Measurements from ENCODE around the gene CDKN1C. TPM values are rescaled to one million over a fixed set of nuclear protein-coding genes. Genes with fewer than 3 reads are reported as not detected.

The CDKN1C gene
- total and polyA plus RNA-seq, 2 experiments from 2014 or later, result 470 to 526 TPM

DNA sequence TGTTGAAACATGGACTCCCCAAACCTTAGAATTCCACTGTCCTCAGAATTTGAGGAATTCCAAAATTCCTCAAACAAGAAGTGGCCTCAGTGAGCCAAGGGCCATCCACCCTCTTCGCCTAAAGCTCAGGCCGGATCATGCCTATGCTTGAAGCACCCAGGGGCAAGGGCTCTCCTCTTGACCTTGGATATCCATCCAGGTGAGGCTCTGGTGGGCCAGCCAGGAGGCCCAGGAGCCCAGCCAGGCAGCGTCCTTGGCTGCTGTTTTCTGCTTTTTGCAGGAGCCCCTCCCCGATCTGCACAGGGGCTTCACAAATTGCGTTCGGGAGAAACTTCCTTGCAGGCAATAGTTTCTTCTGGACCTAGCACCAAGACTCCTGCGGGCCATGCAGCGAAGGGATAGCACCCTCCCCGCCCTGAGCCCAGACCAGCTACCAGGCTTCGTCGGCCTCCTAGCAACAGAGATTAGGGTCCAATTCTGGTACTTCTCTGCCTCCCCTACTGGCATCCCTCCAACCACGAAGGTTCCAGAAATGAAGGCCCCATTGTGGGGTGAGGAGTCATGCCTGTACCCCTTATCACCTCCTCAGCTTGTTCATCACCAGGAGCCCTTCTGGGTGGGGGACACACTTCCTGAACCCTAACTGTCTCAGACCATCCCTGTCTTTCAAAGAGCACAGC is 41.7 kb upstream of the CDKN1C start:
- no peaks in the 10 kb centered on the region for H4K20me1 ChIP-seq (ENCODE audit: insufficient read depth, poor library complexity, severe bottlenecking)
- DNase-seq (ENCODE audit: low spot score), result no peak
- H3K4me1 ChIP-seq (ENCODE audit: insufficient read depth), result peaks cover 16% of the 10 kb centered on the region
- no peak overlapping the region for H3K4me2 ChIP-seq
- H3K27ac ChIP-seq, result no peak overlapping the region
- no peak overlapping the region for H3K4me3 ChIP-seq
- no peaks in the 10 kb centered on the region for H3K9me2 ChIP-seq (replicated peaks; ENCODE audit: insufficient read depth)
- TF ChIP-seq EZH2 (IDR thresholded peaks at IDR 0.05; ENCODE audit: borderline replicate concordance) (no peak), EZH2phosphoT487 (IDR thresholded peaks at IDR 0.05; ENCODE audit: low read depth, severe bottlenecking, unreplicated experiment) (no peak)
- TF ChIP-seq, protein P1, sequence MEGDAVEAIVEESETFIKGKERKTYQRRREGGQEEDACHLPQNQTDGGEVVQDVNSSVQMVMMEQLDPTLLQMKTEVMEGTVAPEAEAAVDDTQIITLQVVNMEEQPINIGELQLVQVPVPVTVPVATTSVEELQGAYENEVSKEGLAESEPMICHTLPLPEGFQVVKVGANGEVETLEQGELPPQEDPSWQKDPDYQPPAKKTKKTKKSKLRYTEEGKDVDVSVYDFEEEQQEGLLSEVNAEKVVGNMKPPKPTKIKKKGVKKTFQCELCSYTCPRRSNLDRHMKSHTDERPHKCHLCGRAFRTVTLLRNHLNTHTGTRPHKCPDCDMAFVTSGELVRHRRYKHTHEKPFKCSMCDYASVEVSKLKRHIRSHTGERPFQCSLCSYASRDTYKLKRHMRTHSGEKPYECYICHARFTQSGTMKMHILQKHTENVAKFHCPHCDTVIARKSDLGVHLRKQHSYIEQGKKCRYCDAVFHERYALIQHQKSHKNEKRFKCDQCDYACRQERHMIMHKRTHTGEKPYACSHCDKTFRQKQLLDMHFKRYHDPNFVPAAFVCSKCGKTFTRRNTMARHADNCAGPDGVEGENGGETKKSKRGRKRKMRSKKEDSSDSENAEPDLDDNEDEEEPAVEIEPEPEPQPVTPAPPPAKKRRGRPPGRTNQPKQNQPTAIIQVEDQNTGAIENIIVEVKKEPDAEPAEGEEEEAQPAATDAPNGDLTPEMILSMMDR (IDR thresholded peaks at IDR 0.05; ENCODE audit: poor library complexity), result no peak
- no peaks in the 10 kb centered on the region for H3K9me3 ChIP-seq (ENCODE audit: low read depth)
- no peaks in the 10 kb centered on the region for H3K36me3 ChIP-seq (replicated peaks; ENCODE audit: insufficient read depth, low read depth)
- no peak overlapping the region for H2AFZ ChIP-seq
- peaks cover 26% of the 10 kb centered on the region for H3K27me3 ChIP-seq
- H3K79me2 ChIP-seq, result no peaks in the 10 kb centered on the region
- 96% methylated on average over 12 of the region's 12 CpGs for WGBS (ENCODE audit: low lambda C conversion rate, missing lambda C conversion rate)

- H3K4me2 ChIP-seq, result no peak overlapping the region
These were observed 41.1 kb upstream of the CDKN1C start for GRCh38 chr11:2926611-2927051.

DNA sequence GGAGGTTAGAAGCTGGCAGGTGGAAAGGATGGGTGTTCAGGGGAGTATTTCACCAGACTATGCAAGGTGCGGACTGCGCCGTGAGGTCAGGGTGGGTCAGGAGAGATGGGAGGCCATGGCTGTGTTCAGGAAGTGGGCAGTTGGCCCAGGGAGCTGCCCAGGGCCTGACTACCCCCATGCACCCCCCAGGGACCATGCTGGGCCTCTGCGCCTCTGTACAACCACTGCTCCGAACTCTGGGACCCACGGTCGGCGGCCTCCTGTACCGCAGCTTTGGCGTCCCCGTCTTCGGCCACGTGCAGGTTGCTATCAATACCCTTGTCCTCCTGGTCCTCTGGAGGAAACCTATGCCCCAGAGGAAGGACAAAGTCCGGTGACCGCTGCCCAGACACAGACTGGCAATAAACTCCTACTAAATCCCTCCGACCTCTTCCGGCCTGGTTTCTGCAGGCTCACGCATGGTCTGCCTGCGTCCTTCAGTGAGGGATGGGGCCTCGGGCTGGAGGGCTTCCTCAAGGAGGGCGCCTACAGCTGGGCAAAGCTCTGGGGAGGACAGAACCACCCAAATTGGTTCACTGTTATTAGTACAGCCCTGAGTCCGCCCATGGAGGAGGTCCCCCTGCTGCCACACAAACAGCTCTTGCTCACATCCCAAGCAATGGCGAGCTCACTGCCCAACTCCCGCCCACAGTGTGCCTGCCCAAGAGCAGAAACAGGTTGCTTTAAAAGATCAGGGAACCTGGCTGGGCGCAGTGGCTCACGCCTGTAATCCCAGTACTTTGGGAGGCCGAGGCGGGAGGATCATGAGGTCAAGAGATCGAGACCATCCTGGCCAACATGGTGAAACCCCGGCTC is 39.5 kb upstream of the CDKN1C start:
- Histone ChIP-seq H3K4me2 (no peak overlapping the region), H4K20me1 (ENCODE audit: insufficient read depth, poor library complexity, severe bottlenecking) (no peaks in the 10 kb centered on the region)
- 93% methylated on average over 30 of the region's 30 CpGs for WGBS (ENCODE audit: low lambda C conversion rate, missing lambda C conversion rate)

More at GRCh38 chr11:2926611-2927051, 41.1 kb upstream of the CDKN1C start:
- no peak for DNase-seq (ENCODE audit: low spot score)
- Histone ChIP-seq H3K79me2 (no peaks in the 10 kb centered on the region), H3K27me3 (peaks cover 26% of the 10 kb centered on the region), H3K36me3 (replicated peaks; ENCODE audit: insufficient read depth, low read depth) (no peaks in the 10 kb centered on the region), H3K27ac (no peak overlapping the region), H4K20me1 (ENCODE audit: insufficient read depth, poor library complexity, severe bottlenecking) (no peaks in the 10 kb centered on the region), H2AFZ (no peak overlapping the region), H3K9me3 (ENCODE audit: low read depth) (no peaks in the 10 kb centered on the region), H3K4me3 (no peak overlapping the region), H3K4me1 (ENCODE audit: insufficient read depth) (peaks cover 16% of the 10 kb centered on the region), H3K9me2 (replicated peaks; ENCODE audit: insufficient read depth) (no peaks in the 10 kb centered on the region)
- TF ChIP-seq EZH2 (IDR thresholded peaks at IDR 0.05; ENCODE audit: borderline replicate concordance) (no peak), EZH2phosphoT487 (IDR thresholded peaks at IDR 0.05; ENCODE audit: low read depth, severe bottlenecking, unreplicated experiment) (no peak)
- TF ChIP-seq, protein P1 (IDR thresholded peaks at IDR 0.05; ENCODE audit: poor library complexity), result no peak
- WGBS (ENCODE audit: low lambda C conversion rate, missing lambda C conversion rate), result 94% methylated on average over 11 of the region's 11 CpGs

More for the DNA sequence above, 39.5 kb upstream of the CDKN1C start:
- H3K4me3 ChIP-seq, result no peak overlapping the region
- DNase-seq (ENCODE audit: low spot score), result no peak
- H2AFZ ChIP-seq, result no peak overlapping the region
- peaks cover 14% of the 10 kb centered on the region for H3K4me1 ChIP-seq (ENCODE audit: insufficient read depth)
- H3K27ac ChIP-seq, result no peak overlapping the region
- H3K79me2 ChIP-seq, result no peaks in the 10 kb centered on the region
- no peaks in the 10 kb centered on the region for H3K36me3 ChIP-seq (replicated peaks; ENCODE audit: insufficient read depth, low read depth)
- no peak for TF ChIP-seq EZH2phosphoT487 (IDR thresholded peaks at IDR 0.05; ENCODE audit: low read depth, severe bottlenecking, unreplicated experiment)
- TF ChIP-seq, protein P1 (IDR thresholded peaks at IDR 0.05; ENCODE audit: poor library complexity), result no peak
- TF ChIP-seq EZH2 (IDR thresholded peaks at IDR 0.05; ENCODE audit: borderline replicate concordance), result no peak
- H3K9me2 ChIP-seq (replicated peaks; ENCODE audit: insufficient read depth), result no peaks in the 10 kb centered on the region
- H3K27me3 ChIP-seq, result peaks cover 25% of the 10 kb centered on the region
- H3K9me3 ChIP-seq (ENCODE audit: low read depth), result no peaks in the 10 kb centered on the region

All from hepatocyte (in vitro differentiated cells).